Skeletal muscle cell (primary cell): ENCODE results near the gene SP100.

Source experiments
- DNase-seq: peaks from one replicate; pipeline ENCODE4 v3.0.0-alpha.2; 2010; ENCODE audit warnings: low read depth
- H3K4me3 ChIP-seq: 2 replicates; pipeline ENCODE4 v1.5.1; 2011; ENCODE audit warnings: low read depth, mild to moderate bottlenecking, control low read depth, low read length, moderate library complexity

The SP100 gene

GRCh38 chr2:230589025-230589424 is 173.0 kb downstream of the SP100 start:
- DNase-seq, result no peak
- no peak overlapping the region for H3K4me3 ChIP-seq

GRCh38 chr2:230589497-230590015 is 173.6 kb downstream of the SP100 start:
- no peak for DNase-seq
- no peak overlapping the region for H3K4me3 ChIP-seq

- no peak for DNase-seq
- H3K4me3 ChIP-seq, result no peak overlapping the region
These were observed 174.3 kb downstream of the SP100 start for GRCh38 chr2:230590333-230590732.

GRCh38 chr2:230591850-230592249 is 175.8 kb downstream of the SP100 start:
- H3K4me3 ChIP-seq, result no peak overlapping the region
- no peak for DNase-seq

- DNase-seq, result no peak
- H3K4me3 ChIP-seq, result no peak overlapping the region
These were observed 176.8 kb downstream of the SP100 start for GRCh38 chr2:230592775-230593174.
